Kidney (tissue), 14 donors: Measurements from ENCODE around the gene KANSL1L. TPM values are rescaled to one million over a fixed set of nuclear protein-coding genes. Genes with fewer than 3 reads are reported as not detected.

Experiments used
- DNase-seq, 5 donors: peaks; one replicate each; pipeline ENCODE4 v3.0.0-alpha.2; 2013 to 2020
- FAIRE-seq: peaks from 2 replicates; lab custom pipeline; 2012; peaks lifted over from hg19 to GRCh38; lab: Jason Lieb, UNC
- H3K27ac ChIP-seq, 2 donors: one replicate each; pipeline ENCODE4 v1.7.0; 2013; ENCODE audit warnings: low read depth in 2 of 2, low read length in 2 of 2, inconsistent platforms in 1 of 2
- H3K27me3 ChIP-seq: one replicate; pipeline ENCODE4 v1.7.1; 2013; ENCODE audit warnings: low read length, inconsistent platforms; ENCODE audit not compliant: control insufficient read depth, insufficient read depth
- H3K36me3 ChIP-seq, 3 donors: one replicate each; pipeline versions ENCODE4 v1.7.0 to v1.7.1; 2013; ENCODE audit warnings: low read length in 3 of 3, control low read depth in 1 of 3, inconsistent platforms in 1 of 3; ENCODE audit not compliant: insufficient read depth in 3 of 3, control insufficient read depth in 2 of 3
- H3K4me1 ChIP-seq, 3 donors: one replicate each; pipeline versions ENCODE4 v1.7.0 to v1.7.1; 2013; ENCODE audit warnings: low read length in 3 of 3, inconsistent platforms in 1 of 3, low read depth in 1 of 3; ENCODE audit not compliant: control insufficient read depth in 2 of 3, insufficient read depth in 2 of 3
- H3K4me3 ChIP-seq, 3 donors: one replicate each; pipeline versions ENCODE4 v1.7.0 to v1.8.1; 2013; ENCODE audit warnings: low read length in 3 of 3, control low read depth in 1 of 3, inconsistent platforms in 1 of 3
- H3K9ac ChIP-seq, 3 donors: one replicate each; pipeline versions ENCODE4 v1.7.0 to v1.7.1; 2013; ENCODE audit warnings: low read length in 3 of 3, control low read depth in 1 of 3, inconsistent platforms in 1 of 3
- H3K9me3 ChIP-seq, 3 donors: one replicate each; pipeline versions ENCODE4 v1.7.0 to v1.7.1; 2013; ENCODE audit warnings: low read length in 3 of 3, control low read depth in 1 of 3, inconsistent platforms in 1 of 3; ENCODE audit not compliant: control insufficient read depth in 2 of 3, insufficient read depth in 1 of 3
- CTCF ChIP-seq: IDR thresholded peaks from 3 replicates; pipeline ENCODE4 v1.5.1; 2012; ENCODE audit warnings: mild to moderate bottlenecking, moderate library complexity, borderline replicate concordance; ENCODE audit not compliant: insufficient read depth; ENCODE audit errors: extremely low read depth
- intact Hi-C: fragments of 100-400 bp; cut with DNase I; formaldehyde crosslinking; loops from one replicate; pipeline ENCODE4 v1.11.1; 2022
- polyA plus RNA-seq: library from polyadenylated mRNA; stranded (reverse); fragments of 350-450 nt; fragmentation: Illumina TruSeq; extraction: RNeasy Lipid Tissue Mini Kit (QIAGEN cat#74804); gene quantifications from one replicate; pipeline ENCODE4 v1.2.3, GENCODE V29; 2014; ENCODE audit warnings: low read depth, low replicate concordance; ENCODE audit not compliant: insufficient read depth
- total RNA-seq: library from RNA; stranded (reverse); fragmentation: NEBNext Ultra II Directional; extraction: Animal tissue kit (Norgen Biotek cat#: 25700); gene quantifications from one replicate; pipeline ENCODE4 v1.2.1, GENCODE V29; 2021
- donor health status: control.
- donor health status: control.
- donor health status: control.
- donor health status: control.
- donor health status: control.
- donor health status: DM: yes; HTN: yes; CAD: no.
- donor health status: Normal renal cell carcinoma (clear cell type).

KANSL1L gene
- total and polyA plus RNA-seq, 2 donors from 2014 or later, result 11.6 to 65.4 TPM

- FAIRE-seq (peak; percentile 50), DNase-seq (peak in 2 of 5 donors; percentile 15 to 21)
- peak overlapping the region; percentile 13 to 15 for H3K27ac ChIP-seq
- no peaks in the 10 kb centered on the region for H3K27me3 ChIP-seq
- no peak overlapping the region for H3K9ac ChIP-seq
- TF ChIP-seq CTCF, result no peak
- peak overlapping the region in 2 of 3 donors; percentile 11 to 32 for H3K4me3 ChIP-seq
- H3K9me3 ChIP-seq, result no peaks in the 10 kb centered on the region
- H3K36me3 ChIP-seq, result no peaks in the 10 kb centered on the region
- peaks cover 0 to 28% (median 4%) of the 10 kb centered on the region in 3 donors for H3K4me1 ChIP-seq
- intact Hi-C loops, result no loop called here
Measured at GRCh38 chr2:210162466-210163124, 8.6 kb downstream of the KANSL1L start.

GRCh38 chr2:210159059-210159458 is 12.2 kb downstream of the KANSL1L start:
- Histone ChIP-seq H3K27me3 (no peaks in the 10 kb centered on the region), H3K4me1 (peaks cover 0 to 16% (median 0%) of the 10 kb centered on the region in 3 donors), H3K4me3 (no peak overlapping the region), H3K36me3 (peaks cover 0 to 3% (median 2%) of the 10 kb centered on the region in 3 donors), H3K27ac (no peak overlapping the region), H3K9ac (no peak overlapping the region), H3K9me3 (no peaks in the 10 kb centered on the region)
- DNase-seq (no peak), FAIRE-seq (no peak)
- TF ChIP-seq CTCF, result no peak
- intact Hi-C loops, result no loop called here

GRCh38 chr2:210158236-210158635 is 13.0 kb downstream of the KANSL1L start:
- Histone ChIP-seq H3K9me3 (no peaks in the 10 kb centered on the region), H3K4me1 (peaks cover 0 to 15% (median 0%) of the 10 kb centered on the region in 3 donors), H3K27ac (no peak overlapping the region), H3K36me3 (peaks cover 4 to 11% (median 5%) of the 10 kb centered on the region in 3 donors), H3K9ac (no peak overlapping the region), H3K4me3 (no peak overlapping the region), H3K27me3 (no peaks in the 10 kb centered on the region)
- DNase-seq, result no peak
- TF ChIP-seq CTCF, result no peak
- intact Hi-C loops, result no loop called here
- FAIRE-seq, result no peak

- H3K27ac ChIP-seq, result no peak overlapping the region
- no peaks in the 10 kb centered on the region for H3K27me3 ChIP-seq
- H3K9me3 ChIP-seq, result no peaks in the 10 kb centered on the region
- H3K4me1 ChIP-seq, result peaks cover 0 to 12% (median 0%) of the 10 kb centered on the region in 3 donors
- TF ChIP-seq CTCF, result no peak
- FAIRE-seq (no peak), DNase-seq (no peak)
- no peak overlapping the region for H3K4me3 ChIP-seq
- H3K36me3 ChIP-seq, result peaks cover 4 to 13% (median 5%) of the 10 kb centered on the region in 3 donors
- intact Hi-C loops, result no loop called here
- H3K9ac ChIP-seq, result no peak overlapping the region
Measured at GRCh38 chr2:210157526-210157925, 13.7 kb downstream of the KANSL1L start.
